HEK293 (cell line): ENCODE data around the gene ACER3.

ENCODE experiments used
- CTCF ChIA-PET: fragments of 350-600 bp; formaldehyde crosslinking; extraction: SDS; loops from one replicate; lab custom pipeline; 2021; ENCODE audit warnings: antibody characterized with exemption; lab: Yijun Ruan, JAX
- POLR2A ChIA-PET: fragments of 300-600 bp; formaldehyde crosslinking; extraction: SDS; loops from one replicate; lab custom pipeline; 2020; ENCODE audit warnings: antibody characterized with exemption, inconsistent platforms; lab: Yijun Ruan, JAX
- H3K27ac ChIP-seq: fragments of 200-500 bp; sonication (Bioruptor generic); 2 replicates; pipeline ENCODE4 v1.5.1; 2014; ENCODE audit warnings: low read depth, low read length, control low read depth, inconsistent platforms; ENCODE audit errors: extremely low read depth
- H3K36me3 ChIP-seq, 2 experiments: fragments of 200-500 bp in 1 of 2; sonication (Bioruptor generic) in 1 of 2; 1 replicate in 1 of 2; 2 replicates in 1 of 2; pipeline ENCODE4 v1.5.1; 2014 to 2017; ENCODE audit warnings: inconsistent platforms in 2 of 2, low read length in 2 of 2; ENCODE audit not compliant: control insufficient read depth in 2 of 2, insufficient read depth in 1 of 2
- H3K4me1 ChIP-seq: fragments of 200-500 bp; sonication (Bioruptor generic); 2 replicates; pipeline ENCODE4 v1.5.1; 2014; ENCODE audit warnings: mild to moderate bottlenecking, low read length, inconsistent platforms; ENCODE audit not compliant: control insufficient read depth, insufficient read depth
- H3K4me3 ChIP-seq: 2 replicates; pipeline ENCODE4 v1.5.1; 2011; ENCODE audit warnings: low read depth, mild to moderate bottlenecking, control low read depth, low read length, moderate library complexity
- H3K9me3 ChIP-seq: fragments of 200-500 bp; sonication (Bioruptor generic); 2 replicates; pipeline ENCODE4 v1.5.1; 2014; ENCODE audit warnings: low read depth, low read length, inconsistent platforms; ENCODE audit not compliant: control insufficient read depth, insufficient read depth
- BCL11B ChIP-seq: fragments of 450-650 bp; formaldehyde crosslinking; IDR thresholded peaks from 2 replicates; pipeline ENCODE4 v1.5.1; 2016; ENCODE audit warnings: low read depth, missing biosample characterization, missing genetic modification characterization
- KLF16 ChIP-seq: fragments of 450-650 bp; formaldehyde crosslinking; IDR thresholded peaks from 2 replicates; pipeline ENCODE4 v1.5.1; 2017; ENCODE audit warnings: missing biosample characterization, missing genetic modification characterization
- MZF1 ChIP-seq: fragments of 450-650 bp; formaldehyde crosslinking; IDR thresholded peaks from 2 replicates; pipeline ENCODE4 v1.5.1; 2017; ENCODE audit warnings: missing biosample characterization, missing genetic modification characterization, borderline replicate concordance
- WT1 ChIP-seq: fragments of 450-650 bp; formaldehyde crosslinking; IDR thresholded peaks from 2 replicates; pipeline ENCODE4 v1.5.1; 2016; ENCODE audit warnings: missing biosample characterization, missing genetic modification characterization
- ZNF174 ChIP-seq: fragments of 450-650 bp; formaldehyde crosslinking; IDR thresholded peaks from 2 replicates; pipeline ENCODE4 v1.5.0; 2017; ENCODE audit warnings: missing biosample characterization, mild to moderate bottlenecking, missing genetic modification characterization
- ZNF335 ChIP-seq: fragments of 450-650 bp; formaldehyde crosslinking; conservative IDR thresholded peaks from 2 replicates; pipeline ENCODE4 v1.5.1; 2016; ENCODE audit warnings: missing biosample characterization, missing genetic modification characterization
- ZNF558 ChIP-seq: fragments of 450-650 bp; formaldehyde crosslinking; IDR thresholded peaks from 2 replicates; pipeline ENCODE4 v1.5.1; 2016; ENCODE audit warnings: missing biosample characterization, missing genetic modification characterization
- ZNF792 ChIP-seq: fragments of 450-650 bp; formaldehyde crosslinking; IDR thresholded peaks from 2 replicates; pipeline ENCODE4 v1.5.1; 2016; ENCODE audit warnings: missing biosample characterization, missing genetic modification characterization
- TF ChIP-seq, protein P1 (sequence below): fragments of 450-650 bp; formaldehyde crosslinking; IDR thresholded peaks from 2 replicates; pipeline ENCODE4 v1.5.1; 2017; ENCODE audit warnings: missing biosample characterization, missing genetic modification characterization
- TF ChIP-seq, protein P2 (sequence below): fragments of 450-650 bp; formaldehyde crosslinking; IDR thresholded peaks from 2 replicates; pipeline ENCODE4 v1.5.1; 2016; ENCODE audit warnings: missing biosample characterization, missing genetic modification characterization, low read depth
- TF ChIP-seq, protein P3 (sequence below): fragments of 450-650 bp; formaldehyde crosslinking; IDR thresholded peaks from 2 replicates; pipeline ENCODE4 v1.5.1; 2016; ENCODE audit warnings: missing biosample characterization, missing genetic modification characterization
- TF ChIP-seq, protein P4 (sequence below): fragments of 450-650 bp; formaldehyde crosslinking; IDR thresholded peaks from 2 replicates; pipeline ENCODE4 v1.5.1; 2016; ENCODE audit warnings: missing biosample characterization, missing genetic modification characterization
- TF ChIP-seq, protein P5 (sequence below): fragments of 450-650 bp; formaldehyde crosslinking; IDR thresholded peaks from 2 replicates; pipeline ENCODE4 v1.5.1; 2016; ENCODE audit warnings: missing biosample characterization, missing genetic modification characterization
- TF ChIP-seq, protein P6 (sequence below): fragments of 450-650 bp; formaldehyde crosslinking; conservative IDR thresholded peaks from 2 replicates; pipeline ENCODE4 v1.5.1; 2016; ENCODE audit warnings: low read depth, missing biosample characterization, missing genetic modification characterization
- TF ChIP-seq, protein P7 (sequence below): fragments of 450-650 bp; formaldehyde crosslinking; IDR thresholded peaks from 2 replicates; pipeline ENCODE4 v1.5.0; 2017; ENCODE audit warnings: missing biosample characterization, missing genetic modification characterization, borderline replicate concordance
- TF ChIP-seq, protein P8 (sequence below): fragments of 450-650 bp; formaldehyde crosslinking; optimal IDR thresholded peaks from 2 replicates; pipeline ENCODE3; 2016; ENCODE audit warnings: missing biosample characterization, mild to moderate bottlenecking, missing genetic modification characterization

The ACER3 gene

DNA sequence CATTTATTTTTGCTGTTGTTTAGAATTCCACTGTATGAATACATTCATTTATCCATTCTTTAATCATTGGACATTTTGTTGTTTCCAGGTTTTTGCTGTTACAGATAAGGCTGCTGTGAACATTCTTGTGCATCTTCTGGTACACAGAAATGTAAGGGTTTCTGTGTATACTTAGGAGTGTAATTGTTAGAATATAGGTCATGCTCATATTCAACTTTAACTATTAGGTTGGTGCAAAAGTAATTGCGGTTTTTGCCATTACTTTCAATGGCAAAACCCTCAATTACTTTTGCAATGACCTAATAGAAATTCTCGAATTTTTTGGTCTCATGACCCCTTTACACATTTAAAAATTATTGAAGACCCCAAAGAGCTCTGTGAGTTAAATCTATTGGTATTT, 17.3 kb downstream of the ACER3 start:
- no peak overlapping the region for H3K27ac ChIP-seq
- no peaks in the 10 kb centered on the region for H3K9me3 ChIP-seq
- H3K4me1 ChIP-seq, result no peaks in the 10 kb centered on the region
- ChIA-PET CTCF (interaction anchor here (0.6 to 1.6 kb wide), 3 partner anchors 41 to 42 kb away, joined by 5 to 6 read pairs (median 5); no protein-coding TSS in a partner anchor), POLR2A (no interaction called here)
- no peak overlapping the region for H3K4me3 ChIP-seq
- H3K36me3 ChIP-seq, result no peaks in the 10 kb centered on the region
- TF ChIP-seq ZNF792 (tag by site-specific recombination), result no peak
- TF ChIP-seq, protein P1, sequence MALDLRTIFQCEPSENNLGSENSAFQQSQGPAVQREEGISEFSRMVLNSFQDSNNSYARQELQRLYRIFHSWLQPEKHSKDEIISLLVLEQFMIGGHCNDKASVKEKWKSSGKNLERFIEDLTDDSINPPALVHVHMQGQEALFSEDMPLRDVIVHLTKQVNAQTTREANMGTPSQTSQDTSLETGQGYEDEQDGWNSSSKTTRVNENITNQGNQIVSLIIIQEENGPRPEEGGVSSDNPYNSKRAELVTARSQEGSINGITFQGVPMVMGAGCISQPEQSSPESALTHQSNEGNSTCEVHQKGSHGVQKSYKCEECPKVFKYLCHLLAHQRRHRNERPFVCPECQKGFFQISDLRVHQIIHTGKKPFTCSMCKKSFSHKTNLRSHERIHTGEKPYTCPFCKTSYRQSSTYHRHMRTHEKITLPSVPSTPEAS (tag by site-specific recombination), result no peak
- TF ChIP-seq, protein P2, sequence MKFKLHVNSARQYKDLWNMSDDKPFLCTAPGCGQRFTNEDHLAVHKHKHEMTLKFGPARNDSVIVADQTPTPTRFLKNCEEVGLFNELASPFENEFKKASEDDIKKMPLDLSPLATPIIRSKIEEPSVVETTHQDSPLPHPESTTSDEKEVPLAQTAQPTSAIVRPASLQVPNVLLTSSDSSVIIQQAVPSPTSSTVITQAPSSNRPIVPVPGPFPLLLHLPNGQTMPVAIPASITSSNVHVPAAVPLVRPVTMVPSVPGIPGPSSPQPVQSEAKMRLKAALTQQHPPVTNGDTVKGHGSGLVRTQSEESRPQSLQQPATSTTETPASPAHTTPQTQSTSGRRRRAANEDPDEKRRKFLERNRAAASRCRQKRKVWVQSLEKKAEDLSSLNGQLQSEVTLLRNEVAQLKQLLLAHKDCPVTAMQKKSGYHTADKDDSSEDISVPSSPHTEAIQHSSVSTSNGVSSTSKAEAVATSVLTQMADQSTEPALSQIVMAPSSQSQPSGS (tag by site-specific recombination), result no peak
- TF ChIP-seq, protein P3, sequence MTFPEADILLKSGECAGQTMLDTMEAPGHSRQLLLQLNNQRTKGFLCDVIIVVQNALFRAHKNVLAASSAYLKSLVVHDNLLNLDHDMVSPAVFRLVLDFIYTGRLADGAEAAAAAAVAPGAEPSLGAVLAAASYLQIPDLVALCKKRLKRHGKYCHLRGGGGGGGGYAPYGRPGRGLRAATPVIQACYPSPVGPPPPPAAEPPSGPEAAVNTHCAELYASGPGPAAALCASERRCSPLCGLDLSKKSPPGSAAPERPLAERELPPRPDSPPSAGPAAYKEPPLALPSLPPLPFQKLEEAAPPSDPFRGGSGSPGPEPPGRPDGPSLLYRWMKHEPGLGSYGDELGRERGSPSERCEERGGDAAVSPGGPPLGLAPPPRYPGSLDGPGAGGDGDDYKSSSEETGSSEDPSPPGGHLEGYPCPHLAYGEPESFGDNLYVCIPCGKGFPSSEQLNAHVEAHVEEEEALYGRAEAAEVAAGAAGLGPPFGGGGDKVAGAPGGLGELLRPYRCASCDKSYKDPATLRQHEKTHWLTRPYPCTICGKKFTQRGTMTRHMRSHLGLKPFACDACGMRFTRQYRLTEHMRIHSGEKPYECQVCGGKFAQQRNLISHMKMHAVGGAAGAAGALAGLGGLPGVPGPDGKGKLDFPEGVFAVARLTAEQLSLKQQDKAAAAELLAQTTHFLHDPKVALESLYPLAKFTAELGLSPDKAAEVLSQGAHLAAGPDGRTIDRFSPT (tag by site-specific recombination), result no peak
- TF ChIP-seq, protein P4, sequence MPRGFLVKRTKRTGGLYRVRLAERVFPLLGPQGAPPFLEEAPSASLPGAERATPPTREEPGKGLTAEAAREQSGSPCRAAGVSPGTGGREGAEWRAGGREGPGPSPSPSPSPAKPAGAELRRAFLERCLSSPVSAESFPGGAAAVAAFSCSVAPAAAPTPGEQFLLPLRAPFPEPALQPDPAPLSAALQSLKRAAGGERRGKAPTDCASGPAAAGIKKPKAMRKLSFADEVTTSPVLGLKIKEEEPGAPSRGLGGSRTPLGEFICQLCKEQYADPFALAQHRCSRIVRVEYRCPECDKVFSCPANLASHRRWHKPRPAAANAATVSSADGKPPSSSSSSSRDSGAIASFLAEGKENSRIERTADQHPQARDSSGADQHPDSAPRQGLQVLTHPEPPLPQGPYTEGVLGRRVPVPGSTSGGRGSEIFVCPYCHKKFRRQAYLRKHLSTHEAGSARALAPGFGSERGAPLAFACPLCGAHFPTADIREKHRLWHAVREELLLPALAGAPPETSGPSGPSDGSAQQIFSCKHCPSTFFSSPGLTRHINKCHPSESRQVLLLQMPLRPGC (tag by site-specific recombination), result no peak

DNA sequence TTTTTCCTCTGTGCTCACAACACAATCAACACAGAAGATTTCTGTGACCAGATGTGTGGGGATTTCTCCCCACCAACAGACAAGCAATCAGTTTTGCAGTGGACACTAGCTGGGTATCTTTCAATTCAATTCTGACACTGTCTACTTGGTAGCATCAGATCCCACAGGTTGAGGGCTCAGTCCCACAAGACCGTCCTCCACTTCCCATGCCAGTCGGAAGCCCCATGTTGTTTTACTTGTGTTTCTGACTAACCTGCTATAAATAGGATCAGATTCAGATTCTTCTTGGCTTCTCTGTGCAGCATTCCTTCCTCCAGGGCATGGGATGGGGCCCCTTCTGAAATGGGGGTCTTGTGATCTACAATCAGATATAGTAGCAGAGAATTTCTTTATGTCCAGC, 19.6 kb downstream of the ACER3 start:
- H3K9me3 ChIP-seq, result no peaks in the 10 kb centered on the region
- H3K4me3 ChIP-seq, result no peak overlapping the region
- POLR2A ChIA-PET, result no interaction called here
- CTCF ChIA-PET, result interaction anchor here (0.6 to 1.9 kb wide), 6 partner anchors 9 to 261 kb away, joined by 3 to 10 read pairs (median 4); no protein-coding TSS in a partner anchor
- no peak overlapping the region for H3K27ac ChIP-seq
- no peaks in the 10 kb centered on the region for H3K36me3 ChIP-seq
- no peaks in the 10 kb centered on the region for H3K4me1 ChIP-seq
- no peak for TF ChIP-seq ZNF335
- TF ChIP-seq, protein P5, sequence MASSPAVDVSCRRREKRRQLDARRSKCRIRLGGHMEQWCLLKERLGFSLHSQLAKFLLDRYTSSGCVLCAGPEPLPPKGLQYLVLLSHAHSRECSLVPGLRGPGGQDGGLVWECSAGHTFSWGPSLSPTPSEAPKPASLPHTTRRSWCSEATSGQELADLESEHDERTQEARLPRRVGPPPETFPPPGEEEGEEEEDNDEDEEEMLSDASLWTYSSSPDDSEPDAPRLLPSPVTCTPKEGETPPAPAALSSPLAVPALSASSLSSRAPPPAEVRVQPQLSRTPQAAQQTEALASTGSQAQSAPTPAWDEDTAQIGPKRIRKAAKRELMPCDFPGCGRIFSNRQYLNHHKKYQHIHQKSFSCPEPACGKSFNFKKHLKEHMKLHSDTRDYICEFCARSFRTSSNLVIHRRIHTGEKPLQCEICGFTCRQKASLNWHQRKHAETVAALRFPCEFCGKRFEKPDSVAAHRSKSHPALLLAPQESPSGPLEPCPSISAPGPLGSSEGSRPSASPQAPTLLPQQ (tag by site-specific recombination), result no peak
- TF ChIP-seq, protein P6, sequence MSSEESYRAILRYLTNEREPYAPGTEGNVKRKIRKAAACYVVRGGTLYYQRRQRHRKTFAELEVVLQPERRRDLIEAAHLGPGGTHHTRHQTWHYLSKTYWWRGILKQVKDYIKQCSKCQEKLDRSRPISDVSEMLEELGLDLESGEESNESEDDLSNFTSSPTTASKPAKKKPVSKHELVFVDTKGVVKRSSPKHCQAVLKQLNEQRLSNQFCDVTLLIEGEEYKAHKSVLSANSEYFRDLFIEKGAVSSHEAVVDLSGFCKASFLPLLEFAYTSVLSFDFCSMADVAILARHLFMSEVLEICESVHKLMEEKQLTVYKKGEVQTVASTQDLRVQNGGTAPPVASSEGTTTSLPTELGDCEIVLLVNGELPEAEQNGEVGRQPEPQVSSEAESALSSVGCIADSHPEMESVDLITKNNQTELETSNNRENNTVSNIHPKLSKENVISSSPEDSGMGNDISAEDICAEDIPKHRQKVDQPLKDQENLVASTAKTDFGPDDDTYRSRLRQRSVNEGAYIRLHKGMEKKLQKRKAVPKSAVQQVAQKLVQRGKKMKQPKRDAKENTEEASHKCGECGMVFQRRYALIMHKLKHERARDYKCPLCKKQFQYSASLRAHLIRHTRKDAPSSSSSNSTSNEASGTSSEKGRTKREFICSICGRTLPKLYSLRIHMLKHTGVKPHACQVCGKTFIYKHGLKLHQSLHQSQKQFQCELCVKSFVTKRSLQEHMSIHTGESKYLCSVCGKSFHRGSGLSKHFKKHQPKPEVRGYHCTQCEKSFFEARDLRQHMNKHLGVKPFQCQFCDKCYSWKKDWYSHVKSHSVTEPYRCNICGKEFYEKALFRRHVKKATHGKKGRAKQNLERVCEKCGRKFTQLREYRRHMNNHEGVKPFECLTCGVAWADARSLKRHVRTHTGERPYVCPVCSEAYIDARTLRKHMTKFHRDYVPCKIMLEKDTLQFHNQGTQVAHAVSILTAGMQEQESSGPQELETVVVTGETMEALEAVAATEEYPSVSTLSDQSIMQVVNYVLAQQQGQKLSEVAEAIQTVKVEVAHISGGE (tag by site-specific recombination), result no peak
- no peak for TF ChIP-seq ZNF174 (tag by site-specific recombination)
- TF ChIP-seq, protein P7, sequence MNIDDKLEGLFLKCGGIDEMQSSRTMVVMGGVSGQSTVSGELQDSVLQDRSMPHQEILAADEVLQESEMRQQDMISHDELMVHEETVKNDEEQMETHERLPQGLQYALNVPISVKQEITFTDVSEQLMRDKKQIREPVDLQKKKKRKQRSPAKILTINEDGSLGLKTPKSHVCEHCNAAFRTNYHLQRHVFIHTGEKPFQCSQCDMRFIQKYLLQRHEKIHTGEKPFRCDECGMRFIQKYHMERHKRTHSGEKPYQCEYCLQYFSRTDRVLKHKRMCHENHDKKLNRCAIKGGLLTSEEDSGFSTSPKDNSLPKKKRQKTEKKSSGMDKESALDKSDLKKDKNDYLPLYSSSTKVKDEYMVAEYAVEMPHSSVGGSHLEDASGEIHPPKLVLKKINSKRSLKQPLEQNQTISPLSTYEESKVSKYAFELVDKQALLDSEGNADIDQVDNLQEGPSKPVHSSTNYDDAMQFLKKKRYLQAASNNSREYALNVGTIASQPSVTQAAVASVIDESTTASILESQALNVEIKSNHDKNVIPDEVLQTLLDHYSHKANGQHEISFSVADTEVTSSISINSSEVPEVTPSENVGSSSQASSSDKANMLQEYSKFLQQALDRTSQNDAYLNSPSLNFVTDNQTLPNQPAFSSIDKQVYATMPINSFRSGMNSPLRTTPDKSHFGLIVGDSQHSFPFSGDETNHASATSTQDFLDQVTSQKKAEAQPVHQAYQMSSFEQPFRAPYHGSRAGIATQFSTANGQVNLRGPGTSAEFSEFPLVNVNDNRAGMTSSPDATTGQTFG (tag by site-specific recombination), result no peak
- no peak for TF ChIP-seq KLF16
- TF ChIP-seq WT1 (tag by site-specific recombination), result no peak
- TF ChIP-seq ZNF558, result no peak
- TF ChIP-seq, protein P8, sequence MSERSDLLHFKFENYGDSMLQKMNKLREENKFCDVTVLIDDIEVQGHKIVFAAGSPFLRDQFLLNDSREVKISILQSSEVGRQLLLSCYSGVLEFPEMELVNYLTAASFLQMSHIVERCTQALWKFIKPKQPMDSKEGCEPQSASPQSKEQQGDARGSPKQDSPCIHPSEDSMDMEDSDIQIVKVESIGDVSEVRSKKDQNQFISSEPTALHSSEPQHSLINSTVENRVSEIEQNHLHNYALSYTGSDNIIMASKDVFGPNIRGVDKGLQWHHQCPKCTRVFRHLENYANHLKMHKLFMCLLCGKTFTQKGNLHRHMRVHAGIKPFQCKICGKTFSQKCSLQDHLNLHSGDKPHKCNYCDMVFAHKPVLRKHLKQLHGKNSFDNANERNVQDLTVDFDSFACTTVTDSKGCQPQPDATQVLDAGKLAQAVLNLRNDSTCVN (tag by site-specific recombination), result no peak
- no peak for TF ChIP-seq MZF1 (tag by site-specific recombination)
- no peak for TF ChIP-seq BCL11B
- TF ChIP-seq, protein P2 (tag by site-specific recombination), result no peak
